ENCODE measurements around the gene LARP4. TPM values are rescaled to one million over a fixed set of nuclear protein-coding genes. Genes with fewer than 3 reads are reported as not detected.

The LARP4 gene
- total and polyA plus RNA-seq, 9 of the 15 experiments (the other 6 are each of a cell fraction or from before 2014, with no cell fraction given), result 31.6 to 84.5 (median 52.4) TPM

DNA sequence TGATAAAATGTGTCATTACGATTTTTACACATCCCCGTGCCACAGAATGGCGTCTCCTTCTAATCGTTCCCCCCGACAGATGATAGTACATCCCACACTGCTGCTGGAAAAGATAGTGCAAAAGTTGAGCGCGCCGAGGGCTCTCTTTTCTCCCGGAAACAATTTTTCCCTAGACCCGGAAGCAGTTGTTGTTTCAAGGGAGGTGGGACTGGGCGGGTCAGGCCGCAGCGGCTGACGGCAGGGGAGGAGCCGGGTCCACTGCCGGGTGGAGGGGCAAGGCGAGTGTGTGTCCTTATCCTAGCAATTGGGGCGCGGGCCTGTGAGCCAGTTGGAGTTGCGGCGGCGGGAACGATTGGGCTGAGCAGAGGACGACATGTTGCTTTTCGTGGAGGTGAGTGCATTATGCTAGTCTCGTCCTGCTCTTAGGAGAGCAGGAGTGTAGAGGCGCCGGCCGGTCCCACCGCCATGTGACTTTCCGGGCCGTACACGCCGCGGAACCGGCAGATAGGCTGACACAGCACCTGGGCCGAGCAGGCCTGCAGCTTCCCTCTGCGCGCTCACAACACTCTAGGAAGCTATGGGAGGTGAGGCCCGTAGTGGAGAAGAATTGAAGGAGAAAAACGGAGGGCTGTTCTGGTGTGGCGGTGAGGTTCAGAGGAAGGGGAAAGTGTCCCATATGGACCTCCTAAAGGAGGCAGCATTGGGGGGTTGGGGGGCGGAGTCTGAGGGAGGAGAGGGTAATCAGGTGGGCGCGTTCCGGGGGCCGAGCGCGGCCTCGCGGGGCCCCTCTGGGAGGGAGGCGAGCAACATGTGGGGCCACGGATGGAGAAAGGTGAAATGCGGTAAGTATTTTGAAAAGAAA is at the start of gene LARP4 (continued):
- TF ChIP-seq, protein P1, sequence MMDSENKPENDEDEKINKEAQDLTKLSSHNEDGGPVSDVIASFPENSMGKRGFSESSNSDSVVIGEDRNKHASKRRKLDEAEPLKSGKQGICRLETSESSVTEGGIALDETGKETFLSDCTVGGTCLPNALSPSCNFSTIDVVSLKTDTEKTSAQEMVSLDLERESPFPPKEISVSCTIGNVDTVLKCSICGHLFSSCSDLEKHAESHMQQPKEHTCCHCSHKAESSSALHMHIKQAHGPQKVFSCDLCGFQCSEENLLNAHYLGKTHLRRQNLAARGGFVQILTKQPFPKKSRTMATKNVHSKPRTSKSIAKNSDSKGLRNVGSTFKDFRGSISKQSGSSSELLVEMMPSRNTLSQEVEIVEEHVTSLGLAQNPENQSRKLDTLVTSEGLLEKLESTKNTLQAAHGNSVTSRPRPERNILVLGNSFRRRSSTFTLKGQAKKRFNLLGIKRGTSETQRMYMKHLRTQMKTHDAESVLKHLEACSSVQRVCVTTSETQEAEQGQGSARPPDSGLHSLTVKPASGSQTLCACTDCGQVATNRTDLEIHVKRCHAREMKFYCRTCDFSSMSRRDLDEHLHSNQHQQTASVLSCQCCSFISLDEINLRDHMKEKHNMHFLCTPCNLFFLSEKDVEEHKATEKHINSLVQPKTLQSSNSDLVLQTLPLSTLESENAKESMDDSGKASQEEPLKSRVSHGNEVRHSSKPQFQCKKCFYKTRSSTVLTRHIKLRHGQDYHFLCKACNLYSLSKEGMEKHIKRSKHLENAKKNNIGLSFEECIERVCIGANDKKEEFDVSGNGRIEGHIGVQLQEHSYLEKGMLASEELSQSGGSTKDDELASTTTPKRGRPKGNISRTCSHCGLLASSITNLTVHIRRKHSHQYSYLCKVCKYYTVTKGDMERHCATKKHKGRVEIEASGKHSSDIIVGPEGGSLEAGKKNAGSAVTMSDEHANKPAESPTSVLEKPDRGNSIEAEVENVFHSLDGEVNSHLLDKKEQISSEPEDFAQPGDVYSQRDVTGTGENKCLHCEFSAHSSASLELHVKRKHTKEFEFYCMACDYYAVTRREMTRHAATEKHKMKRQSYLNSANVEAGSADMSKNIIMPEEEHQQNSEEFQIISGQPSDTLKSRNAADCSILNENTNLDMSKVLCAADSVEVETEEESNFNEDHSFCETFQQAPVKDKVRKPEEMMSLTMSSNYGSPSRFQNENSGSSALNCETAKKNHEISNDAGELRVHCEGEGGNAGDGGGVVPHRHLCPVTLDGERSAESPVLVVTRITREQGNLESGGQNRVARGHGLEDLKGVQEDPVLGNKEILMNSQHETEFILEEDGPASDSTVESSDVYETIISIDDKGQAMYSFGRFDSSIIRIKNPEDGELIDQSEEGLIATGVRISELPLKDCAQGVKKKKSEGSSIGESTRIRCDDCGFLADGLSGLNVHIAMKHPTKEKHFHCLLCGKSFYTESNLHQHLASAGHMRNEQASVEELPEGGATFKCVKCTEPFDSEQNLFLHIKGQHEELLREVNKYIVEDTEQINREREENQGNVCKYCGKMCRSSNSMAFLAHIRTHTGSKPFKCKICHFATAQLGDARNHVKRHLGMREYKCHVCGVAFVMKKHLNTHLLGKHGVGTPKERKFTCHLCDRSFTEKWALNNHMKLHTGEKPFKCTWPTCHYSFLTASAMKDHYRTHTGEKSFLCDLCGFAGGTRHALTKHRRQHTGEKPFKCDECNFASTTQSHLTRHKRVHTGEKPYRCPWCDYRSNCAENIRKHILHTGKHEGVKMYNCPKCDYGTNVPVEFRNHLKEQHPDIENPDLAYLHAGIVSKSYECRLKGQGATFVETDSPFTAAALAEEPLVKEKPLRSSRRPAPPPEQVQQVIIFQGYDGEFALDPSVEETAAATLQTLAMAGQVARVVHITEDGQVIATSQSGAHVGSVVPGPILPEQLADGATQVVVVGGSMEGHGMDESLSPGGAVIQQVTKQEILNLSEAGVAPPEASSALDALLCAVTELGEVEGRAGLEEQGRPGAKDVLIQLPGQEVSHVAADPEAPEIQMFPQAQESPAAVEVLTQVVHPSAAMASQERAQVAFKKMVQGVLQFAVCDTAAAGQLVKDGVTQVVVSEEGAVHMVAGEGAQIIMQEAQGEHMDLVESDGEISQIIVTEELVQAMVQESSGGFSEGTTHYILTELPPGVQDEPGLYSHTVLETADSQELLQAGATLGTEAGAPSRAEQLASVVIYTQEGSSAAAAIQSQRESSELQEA (IDR thresholded peaks at IDR 0.05; ENCODE audit: low read depth), result no peak
- TF ChIP-seq CHD2 (IDR thresholded peaks at IDR 0.05; ENCODE audit: low read depth, low read length), result no peak
- TF ChIP-seq, protein P2, sequence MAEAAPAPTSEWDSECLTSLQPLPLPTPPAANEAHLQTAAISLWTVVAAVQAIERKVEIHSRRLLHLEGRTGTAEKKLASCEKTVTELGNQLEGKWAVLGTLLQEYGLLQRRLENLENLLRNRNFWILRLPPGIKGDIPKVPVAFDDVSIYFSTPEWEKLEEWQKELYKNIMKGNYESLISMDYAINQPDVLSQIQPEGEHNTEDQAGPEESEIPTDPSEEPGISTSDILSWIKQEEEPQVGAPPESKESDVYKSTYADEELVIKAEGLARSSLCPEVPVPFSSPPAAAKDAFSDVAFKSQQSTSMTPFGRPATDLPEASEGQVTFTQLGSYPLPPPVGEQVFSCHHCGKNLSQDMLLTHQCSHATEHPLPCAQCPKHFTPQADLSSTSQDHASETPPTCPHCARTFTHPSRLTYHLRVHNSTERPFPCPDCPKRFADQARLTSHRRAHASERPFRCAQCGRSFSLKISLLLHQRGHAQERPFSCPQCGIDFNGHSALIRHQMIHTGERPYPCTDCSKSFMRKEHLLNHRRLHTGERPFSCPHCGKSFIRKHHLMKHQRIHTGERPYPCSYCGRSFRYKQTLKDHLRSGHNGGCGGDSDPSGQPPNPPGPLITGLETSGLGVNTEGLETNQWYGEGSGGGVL (CRISPR knock-in tag; IDR thresholded peaks at IDR 0.05), result no peak
- TF ChIP-seq, protein P3, sequence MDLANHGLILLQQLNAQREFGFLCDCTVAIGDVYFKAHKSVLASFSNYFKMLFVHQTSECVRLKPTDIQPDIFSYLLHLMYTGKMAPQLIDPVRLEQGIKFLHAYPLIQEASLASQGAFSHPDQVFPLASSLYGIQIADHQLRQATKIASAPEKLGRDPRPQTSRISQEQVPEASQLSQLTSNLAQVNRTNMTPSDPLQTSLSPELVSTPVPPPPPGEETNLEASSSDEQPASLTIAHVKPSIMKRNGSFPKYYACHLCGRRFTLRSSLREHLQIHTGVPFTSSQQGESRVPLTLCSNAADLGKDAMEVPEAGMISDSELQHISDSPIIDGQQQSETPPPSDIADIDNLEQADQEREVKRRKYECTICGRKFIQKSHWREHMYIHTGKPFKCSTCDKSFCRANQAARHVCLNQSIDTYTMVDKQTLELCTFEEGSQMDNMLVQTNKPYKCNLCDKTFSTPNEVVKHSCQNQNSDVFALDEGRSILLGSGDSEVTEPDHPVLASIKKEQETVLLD (IDR thresholded peaks at IDR 0.05), result peak; percentile 50
- TF ChIP-seq RBBP5 (IDR thresholded peaks at IDR 0.05; ENCODE audit: borderline replicate concordance, insufficient read depth, low read length, poor library complexity, severe bottlenecking), result peak; percentile 94
- peak; percentile 39 for TF ChIP-seq BRD9 (IDR thresholded peaks at IDR 0.05; ENCODE audit: low read depth, partially characterized antibody)
- TF ChIP-seq ZNF239 (CRISPR knock-in tag; IDR thresholded peaks at IDR 0.05), result no peak
- TF ChIP-seq ZFX (CRISPR knock-in tag; IDR thresholded peaks at IDR 0.05), result peak; percentile 98
- TF ChIP-seq HDAC6 (IDR thresholded peaks at IDR 0.05; ENCODE audit: low read depth, low read length), result no peak
- TF ChIP-seq, protein P4, sequence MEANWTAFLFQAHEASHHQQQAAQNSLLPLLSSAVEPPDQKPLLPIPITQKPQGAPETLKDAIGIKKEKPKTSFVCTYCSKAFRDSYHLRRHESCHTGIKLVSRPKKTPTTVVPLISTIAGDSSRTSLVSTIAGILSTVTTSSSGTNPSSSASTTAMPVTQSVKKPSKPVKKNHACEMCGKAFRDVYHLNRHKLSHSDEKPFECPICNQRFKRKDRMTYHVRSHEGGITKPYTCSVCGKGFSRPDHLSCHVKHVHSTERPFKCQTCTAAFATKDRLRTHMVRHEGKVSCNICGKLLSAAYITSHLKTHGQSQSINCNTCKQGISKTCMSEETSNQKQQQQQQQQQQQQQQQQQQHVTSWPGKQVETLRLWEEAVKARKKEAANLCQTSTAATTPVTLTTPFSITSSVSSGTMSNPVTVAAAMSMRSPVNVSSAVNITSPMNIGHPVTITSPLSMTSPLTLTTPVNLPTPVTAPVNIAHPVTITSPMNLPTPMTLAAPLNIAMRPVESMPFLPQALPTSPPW (CRISPR knock-in tag; IDR thresholded peaks at IDR 0.05), result peak; percentile 85
- no peak for TF ChIP-seq RFX1 (IDR thresholded peaks at IDR 0.05)
